B cell (primary cell): ENCODE measurements around the gene SEMA6A. TPM values are rescaled to one million over a fixed set of nuclear protein-coding genes. Genes with fewer than 3 reads are reported as not detected.

ENCODE experiments used
- ATAC-seq: fragments of 200-7000 bp; cut with Tn5 transposase; one replicate; pipeline ENCODE4 v1.10.0; 2021; ENCODE audit warnings: low read depth, mild to moderate bottlenecking, moderate number of reproducible peaks, moderate library complexity
- CTCF ChIA-PET: fragments of 350-600 bp; sonication (Branson Sonifier 250); formaldehyde crosslinking; loops from one replicate; lab custom pipeline; 2021; ENCODE audit warnings: antibody characterized with exemption, inconsistent platforms; lab: Charles Lee
- POLR2A ChIA-PET: fragments of 350-600 bp; sonication (Branson Sonifier 250); formaldehyde crosslinking; loops from one replicate; lab custom pipeline; 2021; ENCODE audit warnings: antibody characterized with exemption; lab: Charles Lee
- DNase-seq: peaks from one replicate; pipeline ENCODE4 v3.0.0; 2013
- H2AFZ ChIP-seq: 2 replicates; pipeline ENCODE4 v1.6.1; 2012; ENCODE audit warnings: mild to moderate bottlenecking, low read depth, low read length; ENCODE audit not compliant: insufficient read depth, poor library complexity, severe bottlenecking
- H3K27ac ChIP-seq, 2 donors: 1 replicate in 1 of 2; 2 replicates in 1 of 2; pipeline ENCODE4 v1.5.1; 2012 to 2013; ENCODE audit warnings: low read length in 2 of 2, mild to moderate bottlenecking in 2 of 2, moderate library complexity in 1 of 2
- H3K27me3 ChIP-seq, 4 experiments: fragments of 200-600 bp in 1 of 4; sonication (generic) in 1 of 4; replicated peaks in 1 of 4; 1 replicate in 2 of 4; 2 replicates in 2 of 4; pipeline versions ENCODE4 v1.6.1 to v1.7.0; 2013 to 2016; ENCODE audit warnings: low read length in 3 of 4, mild to moderate bottlenecking in 2 of 4, mixed read lengths in 1 of 4, moderate library complexity in 1 of 4; ENCODE audit not compliant: insufficient read depth in 4 of 4, control insufficient read depth in 3 of 4; ENCODE audit errors: control extremely low read depth in 1 of 4
- H3K36me3 ChIP-seq, 2 experiments: replicated peaks in 1 of 2; 1 replicate in 1 of 2; 2 replicates in 1 of 2; pipeline versions ENCODE4 v1.6.1 to v1.7.1; 2013; ENCODE audit warnings: low read length in 1 of 2; ENCODE audit not compliant: insufficient read depth in 2 of 2, control insufficient read depth in 1 of 2; ENCODE audit errors: control extremely low read depth in 1 of 2, extremely low read depth in 1 of 2
- H3K4me1 ChIP-seq, 2 donors: fragments of 200-600 bp in 1 of 2; sonication (generic) in 1 of 2; 1 replicate in 1 of 2; 2 replicates in 1 of 2; pipeline versions ENCODE4 v1.5.1 to v1.6.1; 2013 to 2017; ENCODE audit warnings: low read length in 2 of 2; ENCODE audit not compliant: control insufficient read depth in 2 of 2, insufficient read depth in 2 of 2
- H3K4me2 ChIP-seq: replicated peaks from 2 replicates; pipeline ENCODE3; 2012; ENCODE audit warnings: mild to moderate bottlenecking, low read depth, low read length; ENCODE audit not compliant: poor library complexity, severe bottlenecking
- H3K4me3 ChIP-seq, 5 experiments: fragments of 200-600 bp in 1 of 5; sonication (generic) in 1 of 5; 1 replicate in 3 of 5; 2 replicates in 2 of 5; pipeline versions ENCODE4 v1.5.1 to v1.7.0; 2011 to 2016; ENCODE audit warnings: low read length in 4 of 5, mild to moderate bottlenecking in 4 of 5, low read depth in 2 of 5, control low read depth in 1 of 5, moderate library complexity in 1 of 5; ENCODE audit not compliant: insufficient read depth in 1 of 5; ENCODE audit errors: control extremely low read depth in 1 of 5, extremely low read depth in 1 of 5
- H3K79me2 ChIP-seq: fragments of 200-600 bp; sonication (generic); one replicate; pipeline ENCODE4 v1.6.0; 2016; ENCODE audit warnings: low read length; ENCODE audit not compliant: control insufficient read depth, insufficient read depth
- H3K9ac ChIP-seq: fragments of 200-600 bp; sonication (generic); 2 replicates; pipeline ENCODE4 v1.6.1; 2017; ENCODE audit warnings: mild to moderate bottlenecking, low read length, moderate library complexity
- H3K9me3 ChIP-seq, 3 donors: one replicate each; pipeline versions ENCODE4 v1.6.1 to v1.7.1; 2013; ENCODE audit warnings: low read length in 2 of 3; ENCODE audit not compliant: control insufficient read depth in 2 of 3, insufficient read depth in 1 of 3; ENCODE audit errors: control extremely low read depth in 1 of 3
- H4K20me1 ChIP-seq: 2 replicates; pipeline ENCODE4 v1.6.0; 2012; ENCODE audit warnings: mild to moderate bottlenecking, low read length; ENCODE audit not compliant: insufficient read depth, control insufficient read depth, poor library complexity, severe bottlenecking
- H3K27ac Mint-ChIP-seq: one replicate; pipeline ENCODE4 v1.8.0; 2021; ENCODE audit warnings: mixed read lengths
- H3K27me3 Mint-ChIP-seq: one replicate; pipeline ENCODE4 v1.8.0; 2021; ENCODE audit warnings: mixed read lengths
- H3K4me1 Mint-ChIP-seq: one replicate; pipeline ENCODE4 v1.8.0; 2021; ENCODE audit warnings: mixed read lengths
- H3K4me3 Mint-ChIP-seq: one replicate; pipeline ENCODE4 v1.8.0; 2021; ENCODE audit warnings: mixed read lengths
- H3K9me3 Mint-ChIP-seq: one replicate; pipeline ENCODE4 v1.8.0; 2022; ENCODE audit warnings: mixed read lengths; ENCODE audit not compliant: insufficient read depth
- EZH2 ChIP-seq: IDR thresholded peaks from 2 replicates; pipeline ENCODE4 v1.6.1; 2012; ENCODE audit warnings: borderline replicate concordance, low read depth, mild to moderate bottlenecking, moderate library complexity, low read length; ENCODE audit not compliant: insufficient read depth, poor library complexity, severe bottlenecking
- WGBS: methylation state at CpG from one replicate; pipeline ENCODE4 v1.1.5; 2013; ENCODE audit warnings: missing lambda C conversion rate; ENCODE audit not compliant: insufficient coverage; 5-methylcytosine and 5-hydroxymethylcytosine counted together
- intact Hi-C: fragments of 100-400 bp; cut with micrococcal nuclease; formaldehyde crosslinking; loops from one replicate; pipeline ENCODE4 v1.10.0; 2022
- polyA plus RNA-seq: library from polyadenylated mRNA; depleted of rRNA; stranded (reverse); fragments of >200 nt; gene quantifications from 2 replicates; pipeline ENCODE4 v1.2.3, GENCODE V29; 2012
- total RNA-seq, 2 donors: library from RNA; stranded (reverse); fragments of 120-200 nt in 1 of 2; gene quantifications; 1 replicate in 1 of 2; 2 replicates in 1 of 2; pipeline versions ENCODE4 v1.2.3 to v1.2.4, GENCODE V29; 2013 to 2022
- TF ChIP-seq, protein P1 (sequence below): fragments of 200-600 bp; IDR thresholded peaks from one replicate; pipeline ENCODE4 v1.8.0; 2022; ENCODE audit warnings: antibody characterized with exemption, mild to moderate bottlenecking

Gene SEMA6A
- total and polyA plus RNA-seq, 2 donors (not counting 1 experiment from before 2014, with no cell fraction given), result 0.44 TPM; not detected in 1

DNA sequence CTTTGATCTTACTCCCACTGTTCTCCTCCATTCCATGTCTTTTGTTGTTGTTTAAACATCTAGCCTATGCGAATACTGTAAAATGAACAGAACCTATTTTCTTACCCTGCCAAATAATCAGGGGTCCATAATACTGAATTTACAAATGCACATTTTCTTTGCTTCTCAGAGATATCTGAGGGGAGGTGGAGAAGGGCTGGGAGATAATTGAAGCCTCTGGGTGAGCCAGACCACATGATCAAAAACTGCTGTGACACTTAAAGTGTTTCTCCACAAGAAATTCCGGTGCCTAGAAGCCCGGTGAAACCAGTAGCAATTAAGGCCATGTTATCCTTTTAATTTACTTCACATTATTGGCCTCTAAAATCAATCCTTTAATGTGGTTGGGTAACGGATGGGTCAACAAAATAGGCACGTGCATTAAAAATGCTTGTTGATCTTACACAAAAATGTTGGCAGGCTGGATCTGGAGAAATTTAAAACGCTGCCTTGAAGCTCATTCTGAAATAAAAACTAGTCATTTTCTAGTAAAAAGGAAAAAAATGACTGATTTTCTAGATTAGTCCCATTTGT is 10.8 kb downstream of the SEMA6A start:
- H3K4me3 Mint-ChIP-seq, result no peak overlapping the region
- no peak for ATAC-seq

GRCh38 chr5:116562669-116563068 is 12.0 kb downstream of the SEMA6A start:
- Histone ChIP-seq H3K79me2 (no peaks in the 10 kb centered on the region), H3K36me3 (no peaks in the 10 kb centered on the region), H3K27me3 (no peaks in the 10 kb centered on the region), H3K27ac (no peak overlapping the region), H4K20me1 (no peaks in the 10 kb centered on the region), H3K4me3 (no peak overlapping the region), H3K9me3 (no peaks in the 10 kb centered on the region), H3K9ac (no peak overlapping the region), H3K4me2 (no peak overlapping the region), H3K4me1 (peaks cover 6% of the 10 kb centered on the region in 2 donors), H2AFZ (no peak overlapping the region)
- CTCF ChIA-PET, result no interaction called here
- Mint-ChIP-seq H3K4me3 (no peak overlapping the region), H3K27ac (no peak overlapping the region), H3K4me1 (peaks cover 14% of the 10 kb centered on the region), H3K27me3 (peaks cover 3% of the 10 kb centered on the region), H3K9me3 (no peaks in the 10 kb centered on the region)
- ATAC-seq (no peak), DNase-seq (no peak)
- intact Hi-C loops, result no loop called here
- POLR2A ChIA-PET, result no interaction called here
- TF ChIP-seq, protein P1, sequence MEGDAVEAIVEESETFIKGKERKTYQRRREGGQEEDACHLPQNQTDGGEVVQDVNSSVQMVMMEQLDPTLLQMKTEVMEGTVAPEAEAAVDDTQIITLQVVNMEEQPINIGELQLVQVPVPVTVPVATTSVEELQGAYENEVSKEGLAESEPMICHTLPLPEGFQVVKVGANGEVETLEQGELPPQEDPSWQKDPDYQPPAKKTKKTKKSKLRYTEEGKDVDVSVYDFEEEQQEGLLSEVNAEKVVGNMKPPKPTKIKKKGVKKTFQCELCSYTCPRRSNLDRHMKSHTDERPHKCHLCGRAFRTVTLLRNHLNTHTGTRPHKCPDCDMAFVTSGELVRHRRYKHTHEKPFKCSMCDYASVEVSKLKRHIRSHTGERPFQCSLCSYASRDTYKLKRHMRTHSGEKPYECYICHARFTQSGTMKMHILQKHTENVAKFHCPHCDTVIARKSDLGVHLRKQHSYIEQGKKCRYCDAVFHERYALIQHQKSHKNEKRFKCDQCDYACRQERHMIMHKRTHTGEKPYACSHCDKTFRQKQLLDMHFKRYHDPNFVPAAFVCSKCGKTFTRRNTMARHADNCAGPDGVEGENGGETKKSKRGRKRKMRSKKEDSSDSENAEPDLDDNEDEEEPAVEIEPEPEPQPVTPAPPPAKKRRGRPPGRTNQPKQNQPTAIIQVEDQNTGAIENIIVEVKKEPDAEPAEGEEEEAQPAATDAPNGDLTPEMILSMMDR, result no peak
- TF ChIP-seq EZH2, result no peak
- 94% methylated on average over 2 of the region's 11 CpGs for WGBS

More for the DNA sequence above, 10.8 kb downstream of the SEMA6A start:
- Histone ChIP-seq H3K27ac (no peak overlapping the region), H3K79me2 (no peaks in the 10 kb centered on the region), H3K36me3 (no peaks in the 10 kb centered on the region), H4K20me1 (no peaks in the 10 kb centered on the region), H3K9ac (no peak overlapping the region), H3K4me1 (peaks cover 6% of the 10 kb centered on the region in 2 donors), H3K9me3 (no peaks in the 10 kb centered on the region), H3K4me3 (no peak overlapping the region), H2AFZ (no peak overlapping the region), H3K4me2 (no peak overlapping the region), H3K27me3 (peaks cover 0 to 3% (median 1%) of the 10 kb centered on the region in 4 experiments)
- DNase-seq, result no peak
- H3K4me1 Mint-ChIP-seq, result peaks cover 14% of the 10 kb centered on the region
- TF ChIP-seq, protein P1, result no peak
- TF ChIP-seq EZH2, result no peak
- H3K9me3 Mint-ChIP-seq, result no peaks in the 10 kb centered on the region
- POLR2A ChIA-PET, result no interaction called here
- H3K27ac Mint-ChIP-seq, result no peak overlapping the region
- peaks cover 13% of the 10 kb centered on the region for H3K27me3 Mint-ChIP-seq
- CTCF ChIA-PET, result no interaction called here
- no CpG with 5 or more reads among the region's 6 CpGs for WGBS
- intact Hi-C loops, result no loop called here
